Bronchial epithelial cell (primary cell): ENCODE measurements around the gene SEC24C. TPM values are rescaled to one million over a fixed set of nuclear protein-coding genes. Genes with fewer than 3 reads are reported as not detected.
"Not testable (repeated sequence)": the region's sequence is repeated elsewhere in the genome, so short reads cannot be mapped to it uniquely, and the experiment has no call there.

ENCODE experiments used
- DNase-seq: peaks from one replicate; pipeline ENCODE4 v3.0.0-alpha.2; 2010; ENCODE audit warnings: low read depth
- FAIRE-seq: peaks from 2 replicates; lab custom pipeline; 2011; peaks lifted over from hg19 to GRCh38; lab: Jason Lieb, UNC
- H3K27me3 ChIP-seq: 2 replicates; pipeline ENCODE4 v1.5.1; 2011; ENCODE audit warnings: low read length; ENCODE audit not compliant: control insufficient read depth, insufficient read depth
- H3K36me3 ChIP-seq: 2 replicates; pipeline ENCODE4 v1.5.1; 2011; ENCODE audit warnings: low read length; ENCODE audit not compliant: control insufficient read depth, insufficient read depth
- H3K4me3 ChIP-seq: 2 replicates; pipeline ENCODE4 v1.5.1; 2011; ENCODE audit warnings: mild to moderate bottlenecking, low read depth, low read length, control low read depth
- CTCF ChIP-seq: IDR thresholded peaks from 2 replicates; pipeline ENCODE4 v1.5.1; 2011; ENCODE audit warnings: mild to moderate bottlenecking, moderate library complexity, low read length, control low read depth, inconsistent platforms; ENCODE audit not compliant: insufficient read depth, severe bottlenecking
- total RNA-seq: library from RNA; depleted of rRNA; stranded (reverse); fragments of >200 nt; gene quantifications from 2 replicates; pipeline ENCODE4 v1.2.1, GENCODE V29; 2014

SEC24C gene
- total RNA-seq, 1 donor from 2014 or later = 55.0 TPM

DNA sequence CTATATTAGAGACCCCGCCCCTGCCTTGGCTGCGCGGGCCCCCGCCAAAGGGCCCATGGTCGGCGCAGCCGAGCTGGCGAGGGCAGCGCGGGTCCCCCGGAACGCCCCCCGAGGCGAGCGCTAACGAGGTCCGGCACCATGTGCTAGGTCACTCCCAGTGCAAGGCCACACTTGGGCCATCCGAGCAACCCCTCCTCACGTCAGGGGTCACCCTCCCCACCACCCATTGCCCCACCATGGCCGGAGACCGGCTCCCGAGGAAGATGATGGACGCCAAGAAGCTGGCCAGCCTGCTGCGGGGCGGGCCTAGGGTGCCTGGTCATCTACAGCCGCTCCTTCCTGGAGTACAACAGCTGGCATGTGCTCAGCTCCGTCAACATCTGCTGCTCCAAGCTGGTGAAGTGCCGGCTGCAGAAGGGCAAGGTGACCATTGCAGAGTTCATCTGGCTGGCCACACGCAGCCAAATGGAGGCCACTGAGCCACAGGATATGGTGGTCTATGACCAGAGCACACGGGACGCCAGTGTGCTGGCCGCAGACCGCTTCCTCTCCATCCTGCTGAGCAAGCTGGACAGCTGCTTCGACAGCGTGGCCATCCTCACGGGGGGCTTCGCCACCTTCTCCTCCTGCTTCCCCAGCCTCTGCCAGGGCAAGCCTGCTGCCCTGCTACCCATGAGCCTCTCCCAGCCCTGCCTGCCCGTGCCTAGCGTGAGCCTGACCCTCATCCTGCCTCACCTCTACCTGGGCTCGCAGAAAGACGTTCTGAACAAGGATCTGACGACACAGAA is 12.4 kb upstream of the SEC24C start:
- no peak overlapping the region for H3K4me3 ChIP-seq
- no peak for FAIRE-seq
- H3K36me3 ChIP-seq = peaks cover 8% of the 10 kb centered on the region

DNA sequence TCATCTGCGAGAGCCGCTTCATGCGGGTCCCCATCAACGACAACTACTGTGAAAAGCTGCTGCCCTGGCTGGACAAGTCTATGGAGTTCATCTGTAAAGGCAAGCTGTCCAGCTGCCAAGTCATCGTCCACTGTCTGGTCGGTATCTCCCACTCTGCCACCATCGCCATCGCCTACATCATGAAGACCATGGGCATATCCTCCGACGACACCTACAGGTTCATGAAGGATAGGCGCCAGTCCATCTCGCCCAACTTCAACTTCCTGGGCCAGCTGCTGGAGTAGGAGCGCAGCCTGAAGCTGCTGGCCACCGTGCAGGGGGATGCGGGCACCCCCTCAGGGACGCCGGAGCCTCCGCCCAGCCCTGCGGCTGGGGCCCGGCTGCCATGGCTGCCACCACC is 11.7 kb upstream of the SEC24C start:
- no peak for DNase-seq
- no peak for FAIRE-seq
- no peak for TF ChIP-seq CTCF
- Histone ChIP-seq H3K36me3 (peaks cover 6% of the 10 kb centered on the region), H3K4me3 (no peak overlapping the region), H3K27me3 (no peaks in the 10 kb centered on the region)

More for the DNA sequence above, 12.4 kb upstream of the SEC24C start:
- DNase-seq = no peak
- no peak for TF ChIP-seq CTCF
- H3K27me3 ChIP-seq = no peaks in the 10 kb centered on the region

GRCh38 chr10:73732931-73733623 is 11.1 kb upstream of the SEC24C start:
- FAIRE-seq = no peak
- H3K27me3 ChIP-seq = no peaks in the 10 kb centered on the region
- DNase-seq = no peak
- TF ChIP-seq CTCF = no peak
- H3K4me3 ChIP-seq = no peak overlapping the region
- peaks cover 6% of the 10 kb centered on the region for H3K36me3 ChIP-seq

GRCh38 chr10:73734028-73734720 is 10.0 kb upstream of the SEC24C start:
- no peak for FAIRE-seq
- no peak for TF ChIP-seq CTCF
- no peak overlapping the region for H3K4me3 ChIP-seq
- H3K27me3 ChIP-seq = no peaks in the 10 kb centered on the region
- peaks cover 5% of the 10 kb centered on the region for H3K36me3 ChIP-seq
- no peak for DNase-seq

- Histone ChIP-seq H3K4me3 (no peak overlapping the region), H3K27me3 (no peaks in the 10 kb centered on the region), H3K36me3 (peaks cover 5% of the 10 kb centered on the region)
- FAIRE-seq (no peak), DNase-seq (no peak)
- TF ChIP-seq CTCF = no peak
These were observed 9.3 kb upstream of the SEC24C start for GRCh38 chr10:73734796-73735305.

- H3K36me3 ChIP-seq, DNase-seq, FAIRE-seq, H3K4me3 ChIP-seq, H3K27me3 ChIP-seq: not testable (repeated sequence)
These were observed 3.5 kb upstream of the SEC24C start for GRCh38 chr10:73740501-73741254.
